Kidney (tissue), 14 donors: ENCODE data around the gene VSTM4. TPM values are rescaled to one million over a fixed set of nuclear protein-coding genes. Genes with fewer than 3 reads are reported as not detected.

Experiments
- DNase-seq, 5 donors: peaks; one replicate each; pipeline ENCODE4 v3.0.0-alpha.2; 2013 to 2020
- FAIRE-seq: peaks from 2 replicates; lab custom pipeline; 2012; peaks lifted over from hg19 to GRCh38; lab: Jason Lieb, UNC
- H3K27ac ChIP-seq, 2 donors: one replicate each; pipeline ENCODE4 v1.7.0; 2013; ENCODE audit warnings: low read depth in 2 of 2, low read length in 2 of 2, inconsistent platforms in 1 of 2
- H3K27me3 ChIP-seq: one replicate; pipeline ENCODE4 v1.7.1; 2013; ENCODE audit warnings: low read length, inconsistent platforms; ENCODE audit not compliant: control insufficient read depth, insufficient read depth
- H3K36me3 ChIP-seq, 3 donors: one replicate each; pipeline versions ENCODE4 v1.7.0 to v1.7.1; 2013; ENCODE audit warnings: low read length in 3 of 3, control low read depth in 1 of 3, inconsistent platforms in 1 of 3; ENCODE audit not compliant: insufficient read depth in 3 of 3, control insufficient read depth in 2 of 3
- H3K4me1 ChIP-seq, 3 donors: one replicate each; pipeline versions ENCODE4 v1.7.0 to v1.7.1; 2013; ENCODE audit warnings: low read length in 3 of 3, inconsistent platforms in 1 of 3, low read depth in 1 of 3; ENCODE audit not compliant: control insufficient read depth in 2 of 3, insufficient read depth in 2 of 3
- H3K4me3 ChIP-seq, 3 donors: one replicate each; pipeline versions ENCODE4 v1.7.0 to v1.8.1; 2013; ENCODE audit warnings: low read length in 3 of 3, control low read depth in 1 of 3, inconsistent platforms in 1 of 3
- H3K9ac ChIP-seq, 3 donors: one replicate each; pipeline versions ENCODE4 v1.7.0 to v1.7.1; 2013; ENCODE audit warnings: low read length in 3 of 3, control low read depth in 1 of 3, inconsistent platforms in 1 of 3
- H3K9me3 ChIP-seq, 3 donors: one replicate each; pipeline versions ENCODE4 v1.7.0 to v1.7.1; 2013; ENCODE audit warnings: low read length in 3 of 3, control low read depth in 1 of 3, inconsistent platforms in 1 of 3; ENCODE audit not compliant: control insufficient read depth in 2 of 3, insufficient read depth in 1 of 3
- CTCF ChIP-seq: IDR thresholded peaks from 3 replicates; pipeline ENCODE4 v1.5.1; 2012; ENCODE audit warnings: mild to moderate bottlenecking, moderate library complexity, borderline replicate concordance; ENCODE audit not compliant: insufficient read depth; ENCODE audit errors: extremely low read depth
- intact Hi-C: fragments of 100-400 bp; cut with DNase I; formaldehyde crosslinking; loops from one replicate; pipeline ENCODE4 v1.11.1; 2022
- microRNA-seq: library from miRNA; unstranded; fragments of <30 nt; microRNA quantifications from one replicate; pipeline ENCODE4 v1.2.0, GENCODE V29; 2020
- polyA plus RNA-seq: library from polyadenylated mRNA; stranded (reverse); fragments of 350-450 nt; fragmentation: Illumina TruSeq; extraction: RNeasy Lipid Tissue Mini Kit (QIAGEN cat#74804); gene quantifications from one replicate; pipeline ENCODE4 v1.2.3, GENCODE V29; 2014; ENCODE audit warnings: low read depth, low replicate concordance; ENCODE audit not compliant: insufficient read depth
- total RNA-seq: library from RNA; stranded (reverse); fragmentation: NEBNext Ultra II Directional; extraction: Animal tissue kit (Norgen Biotek cat#: 25700); gene quantifications from one replicate; pipeline ENCODE4 v1.2.1, GENCODE V29; 2021
- donor health status: control.
- donor health status: control.
- donor health status: control.
- donor health status: control.
- donor health status: control.
- donor health status: DM: yes; HTN: yes; CAD: no.
- donor health status: Normal renal cell carcinoma (clear cell type).

VSTM4 gene
- total and polyA plus RNA-seq, 2 donors from 2014 or later, result 7.4 to 8.5 TPM

- Histone ChIP-seq H3K27me3 (no peaks in the 10 kb centered on the region), H3K4me3 (no peak overlapping the region)
- FAIRE-seq, result no peak
Observed at GRCh38 chr10:48965460-48965859, 149.9 kb downstream of the VSTM4 start.

More at GRCh38 chr10:48965460-48965859, 149.9 kb downstream of the VSTM4 start:
- intact Hi-C loops, result no loop called here
- Histone ChIP-seq H3K9me3 (no peaks in the 10 kb centered on the region), H3K9ac (no peak overlapping the region), H3K27ac (no peak overlapping the region), H3K36me3 (no peaks in the 10 kb centered on the region), H3K4me1 (no peaks in the 10 kb centered on the region)
- no peak for TF ChIP-seq CTCF
- DNase-seq, result no peak

Small RNA genes lying within 50 kb of the gene (microRNA-seq; reads per million reads assigned to microRNA genes)
- not detected for gene MIR4294

Other genes with a start within 250 kb of the VSTM4 start
- gene LRRC18, start 175.7 kb downstream of the VSTM4 start, total RNA-seq, result not detected
- not detected for gene LRRC18, start 175.7 kb downstream of the VSTM4 start, polyA plus RNA-seq
- not detected for gene FAM170B, start 18.5 kb upstream of the VSTM4 start, total RNA-seq
- gene FAM170B, start 18.5 kb upstream of the VSTM4 start, polyA plus RNA-seq, result not detected
- 16.8 TPM for gene TMEM273, start 72.9 kb upstream of the VSTM4 start, total RNA-seq
- 3.2 TPM for gene TMEM273, start 72.9 kb upstream of the VSTM4 start, polyA plus RNA-seq
- not detected for gene C10orf71, start 183.6 kb upstream of the VSTM4 start, total RNA-seq
- gene C10orf71, start 183.6 kb upstream of the VSTM4 start, polyA plus RNA-seq, result 0.28 TPM